Measurements from ENCODE around the gene EPB41L4A.
"Not testable (repeated sequence)": the region's sequence is repeated elsewhere in the genome, so short reads cannot be mapped to it uniquely, and the experiment has no call there.

The EPB41L4A gene

GRCh38 chr5:112373885-112374284 is 45.2 kb downstream of the EPB41L4A start:
- no peak overlapping the region for H2AFZ ChIP-seq
- no peak overlapping the region for H3K27ac ChIP-seq
- H3K9me3 ChIP-seq (ENCODE audit: control insufficient read depth, low read length) = no peaks in the 10 kb centered on the region
- TF ChIP-seq CTCF (IDR thresholded peaks at IDR 0.05) = no peak
- H3K4me1 ChIP-seq = no peaks in the 10 kb centered on the region
- no peaks in the 10 kb centered on the region for H3K27me3 ChIP-seq (ENCODE audit: control insufficient read depth, insufficient read depth, low read length)
- no peak overlapping the region for H3K4me3 ChIP-seq (ENCODE audit: low read depth, low read length)
- H3K79me2 ChIP-seq = peaks cover 65% of the 10 kb centered on the region
- H3K9ac ChIP-seq = no peak overlapping the region
- no peaks in the 10 kb centered on the region for H3K36me3 ChIP-seq (ENCODE audit: control insufficient read depth, insufficient read depth, low read length)
- H3K4me2 ChIP-seq (ENCODE audit: low read length) = no peak overlapping the region

GRCh38 chr5:112372543-112372942 is 46.5 kb downstream of the EPB41L4A start:
- Histone ChIP-seq H3K4me3 (ENCODE audit: low read depth, low read length) (no peak overlapping the region), H3K4me2 (ENCODE audit: low read length) (no peak overlapping the region), H3K27ac (no peak overlapping the region), H3K27me3 (ENCODE audit: control insufficient read depth, insufficient read depth, low read length) (no peaks in the 10 kb centered on the region), H3K4me1 (peaks cover 4% of the 10 kb centered on the region), H3K36me3 (ENCODE audit: control insufficient read depth, insufficient read depth, low read length) (no peaks in the 10 kb centered on the region), H2AFZ (no peak overlapping the region), H3K9ac (no peak overlapping the region), H3K9me3 (ENCODE audit: control insufficient read depth, low read length) (no peaks in the 10 kb centered on the region), H3K79me2 (peaks cover 72% of the 10 kb centered on the region)
- TF ChIP-seq CTCF (IDR thresholded peaks at IDR 0.05) = no peak

- Histone ChIP-seq H3K36me3 (ENCODE audit: control insufficient read depth, insufficient read depth, low read length) (no peaks in the 10 kb centered on the region), H3K9me3 (ENCODE audit: control insufficient read depth, low read length) (no peaks in the 10 kb centered on the region), H3K9ac (no peak overlapping the region), H3K4me1 (peaks cover 17% of the 10 kb centered on the region), H3K4me2 (ENCODE audit: low read length) (no peak overlapping the region), H3K4me3 (ENCODE audit: low read depth, low read length) (no peak overlapping the region), H2AFZ (no peak overlapping the region), H3K79me2 (peaks cover 75% of the 10 kb centered on the region), H3K27me3 (ENCODE audit: control insufficient read depth, insufficient read depth, low read length) (no peaks in the 10 kb centered on the region), H3K27ac (no peak overlapping the region)
- TF ChIP-seq CTCF (IDR thresholded peaks at IDR 0.05) = no peak
Measured at GRCh38 chr5:112371067-112371466, 48.0 kb downstream of the EPB41L4A start.

GRCh38 chr5:112367400-112367799 is 51.7 kb downstream of the EPB41L4A start:
- TF ChIP-seq CTCF (IDR thresholded peaks at IDR 0.05) = no peak
- H3K4me2 ChIP-seq (ENCODE audit: low read length) = no peak overlapping the region
- H3K9me3 ChIP-seq (ENCODE audit: control insufficient read depth, low read length) = no peaks in the 10 kb centered on the region
- no peaks in the 10 kb centered on the region for H3K36me3 ChIP-seq (ENCODE audit: control insufficient read depth, insufficient read depth, low read length)
- no peak overlapping the region for H3K9ac ChIP-seq
- peaks cover 28% of the 10 kb centered on the region for H3K4me1 ChIP-seq
- H2AFZ ChIP-seq = no peak overlapping the region
- H3K27me3 ChIP-seq (ENCODE audit: control insufficient read depth, insufficient read depth, low read length) = no peaks in the 10 kb centered on the region
- no peak overlapping the region for H3K4me3 ChIP-seq (ENCODE audit: low read depth, low read length)
- H3K79me2 ChIP-seq = peaks cover 73% of the 10 kb centered on the region
- peak overlapping the region; percentile 47 for H3K27ac ChIP-seq

GRCh38 chr5:112366987-112367386 is 52.1 kb downstream of the EPB41L4A start:
- H3K4me1 ChIP-seq = peaks cover 28% of the 10 kb centered on the region
- H3K9me3 ChIP-seq (ENCODE audit: control insufficient read depth, low read length) = no peaks in the 10 kb centered on the region
- no peak overlapping the region for H3K9ac ChIP-seq
- H3K4me2 ChIP-seq (ENCODE audit: low read length) = no peak overlapping the region
- no peaks in the 10 kb centered on the region for H3K27me3 ChIP-seq (ENCODE audit: control insufficient read depth, insufficient read depth, low read length)
- peak; percentile 51 for TF ChIP-seq CTCF (IDR thresholded peaks at IDR 0.05)
- peaks cover 73% of the 10 kb centered on the region for H3K79me2 ChIP-seq
- no peak overlapping the region for H3K4me3 ChIP-seq (ENCODE audit: low read depth, low read length)
- peak overlapping the region; percentile 47 for H3K27ac ChIP-seq
- H3K36me3 ChIP-seq (ENCODE audit: control insufficient read depth, insufficient read depth, low read length) = no peaks in the 10 kb centered on the region
- H2AFZ ChIP-seq = no peak overlapping the region

- H3K4me2 ChIP-seq (ENCODE audit: low read length); H3K36me3 ChIP-seq (ENCODE audit: control insufficient read depth, insufficient read depth, low read length); H3K4me3 ChIP-seq (ENCODE audit: low read depth, low read length); H3K27me3 ChIP-seq (ENCODE audit: control insufficient read depth, insufficient read depth, low read length); H3K27ac ChIP-seq; H3K9me3 ChIP-seq (ENCODE audit: control insufficient read depth, low read length); H2AFZ ChIP-seq; H3K9ac ChIP-seq: not testable (repeated sequence)
- peaks cover 26% of the 10 kb centered on the region for H3K79me2 ChIP-seq
- peaks cover 23% of the 10 kb centered on the region for H3K4me1 ChIP-seq
Measured at GRCh38 chr5:112360740-112361139, 58.3 kb downstream of the EPB41L4A start.

Measured in parathyroid adenoma (tissue), 2 donors.